H1 (cell line): ENCODE measurements around the gene SYCE3. TPM values are rescaled to one million over a fixed set of nuclear protein-coding genes. Genes with fewer than 3 reads are reported as not detected.

ENCODE experiments used
- CTCF ChIA-PET: fragments of 300-600 bp; sonication (Branson Sonifier 250); formaldehyde crosslinking; loops from one replicate; lab custom pipeline; 2021; ENCODE audit not compliant: partially characterized antibody; lab: Charles Lee
- POLR2A ChIA-PET: fragments of 300-600 bp; sonication (Branson Sonifier 250); formaldehyde crosslinking; loops from one replicate; lab custom pipeline; 2021; ENCODE audit warnings: inconsistent platforms; ENCODE audit not compliant: partially characterized antibody; lab: Charles Lee
- DNase-seq, 2 experiments: peaks; one replicate each; pipeline versions ENCODE4 v3.0.0 to v3.0.0-alpha.2; 2010 to 2022; ENCODE audit warnings: low spot score in 2 of 2, low read depth in 1 of 2, mixed read lengths in 1 of 2
- FAIRE-seq: peaks from 2 replicates; lab custom pipeline; 2011; peaks lifted over from hg19 to GRCh38; lab: Jason Lieb, UNC
- H2AFZ ChIP-seq: 2 replicates; pipeline ENCODE4 v1.8.1; 2012; ENCODE audit warnings: low read length, inconsistent platforms
- H2AK5ac ChIP-seq: 2 replicates; pipeline ENCODE4 v1.6.1; 2013; ENCODE audit warnings: low read depth, low read length
- H2BK120ac ChIP-seq: replicated peaks from 2 replicates; pipeline ENCODE3; 2013; ENCODE audit warnings: low read depth, low read length, inconsistent platforms
- H2BK12ac ChIP-seq: 2 replicates; pipeline ENCODE4 v1.6.1; 2013; ENCODE audit warnings: low read depth, low read length
- H2BK15ac ChIP-seq: 2 replicates; pipeline ENCODE4 v1.6.1; 2013; ENCODE audit warnings: low read length
- H2BK20ac ChIP-seq: 2 replicates; pipeline ENCODE4 v1.6.1; 2013; ENCODE audit warnings: low read length
- H2BK5ac ChIP-seq: 2 replicates; pipeline ENCODE4 v1.6.1; 2013; ENCODE audit warnings: low read depth, low read length
- H3K14ac ChIP-seq: 2 replicates; pipeline ENCODE4 v1.6.1; 2013; ENCODE audit warnings: inconsistent platforms; ENCODE audit not compliant: insufficient read length
- H3K18ac ChIP-seq: 2 replicates; pipeline ENCODE4 v1.6.1; 2013; ENCODE audit warnings: low read length; ENCODE audit errors: extremely low read depth
- H3K23ac ChIP-seq: 2 replicates; pipeline ENCODE4 v1.6.1; 2013; ENCODE audit warnings: inconsistent platforms; ENCODE audit not compliant: insufficient read length
- H3K23me2 ChIP-seq: 2 replicates; pipeline ENCODE4 v1.6.1; 2013; ENCODE audit warnings: low read depth, low read length
- H3K27ac ChIP-seq: 2 replicates; pipeline ENCODE4 v1.6.1; 2011; ENCODE audit warnings: low read depth, low read length, inconsistent platforms
- H3K27me3 ChIP-seq, 4 experiments: replicated peaks in 1 of 4; 1 replicate in 1 of 4; 2 replicates in 3 of 4; pipeline versions ENCODE4 v1.6.1 to v1.8.1; 2011 to 2013; ENCODE audit warnings: low read length in 3 of 4, mild to moderate bottlenecking in 3 of 4, inconsistent platforms in 2 of 4, mixed read lengths in 2 of 4, moderate library complexity in 1 of 4; ENCODE audit not compliant: control insufficient read depth in 3 of 4, insufficient read depth in 3 of 4; ENCODE audit errors: extremely low read depth in 1 of 4
- H3K36me3 ChIP-seq, 4 experiments: 2 replicates each; pipeline versions ENCODE4 v1.6.1 to v1.8.1; 2011 to 2013; ENCODE audit warnings: mild to moderate bottlenecking in 4 of 4, low read length in 3 of 4, moderate library complexity in 2 of 4, control low read depth in 1 of 4, inconsistent platforms in 1 of 4; ENCODE audit not compliant: insufficient read depth in 4 of 4, control insufficient read depth in 2 of 4
- H3K4ac ChIP-seq: replicated peaks from 2 replicates; pipeline ENCODE3; 2013; ENCODE audit warnings: low read length, low read depth, mixed read lengths, inconsistent platforms; ENCODE audit not compliant: insufficient read length
- H3K4me1 ChIP-seq, 4 experiments: replicated peaks in 1 of 4; 1 replicate in 1 of 4; 2 replicates in 3 of 4; pipeline versions ENCODE4 v1.6.1 to v1.8.1; 2011 to 2013; ENCODE audit warnings: low read length in 3 of 4, inconsistent platforms in 2 of 4, mixed read lengths in 1 of 4; ENCODE audit not compliant: insufficient read depth in 4 of 4, control insufficient read depth in 3 of 4
- H3K4me2 ChIP-seq, 2 experiments: 2 replicates each; pipeline versions ENCODE4 v1.6.1 to v1.8.1; 2011 to 2013; ENCODE audit warnings: low read depth in 2 of 2, low read length in 2 of 2, control low read depth in 1 of 2, inconsistent platforms in 1 of 2, mild to moderate bottlenecking in 1 of 2; ENCODE audit not compliant: insufficient read depth in 1 of 2
- H3K4me3 ChIP-seq, 4 experiments: fragments of 200-600, 300-600 bp in 1 of 4; sonication (generic), shearing (Covaris generic), sonication (Bioruptor Twin) in 1 of 4; 2 replicates each; pipeline versions ENCODE4 v1.5.1 to v1.8.1; 2011 to 2016; ENCODE audit warnings: low read length in 4 of 4, low read depth in 3 of 4, control low read depth in 2 of 4, inconsistent platforms in 2 of 4, mild to moderate bottlenecking in 2 of 4, mixed read lengths in 1 of 4, moderate library complexity in 1 of 4; ENCODE audit not compliant: insufficient read depth in 2 of 4; ENCODE audit errors: extremely low read depth in 1 of 4
- H3K56ac ChIP-seq: replicated peaks from 2 replicates; pipeline ENCODE3; 2013; ENCODE audit warnings: low read depth, mild to moderate bottlenecking, mixed read lengths, low read length, inconsistent platforms; ENCODE audit not compliant: insufficient read length
- H3K79me1 ChIP-seq: 2 replicates; pipeline ENCODE4 v1.6.1; 2013; ENCODE audit warnings: low read depth, low read length, control low read depth
- H3K79me2 ChIP-seq, 2 experiments: 2 replicates each; pipeline versions ENCODE4 v1.6.1 to v1.8.1; 2012 to 2013; ENCODE audit warnings: low read length in 2 of 2, mild to moderate bottlenecking in 2 of 2, inconsistent platforms in 1 of 2; ENCODE audit not compliant: insufficient read depth in 2 of 2, control insufficient read depth in 1 of 2
- H3K9ac ChIP-seq, 4 experiments: replicated peaks in 1 of 4; 1 replicate in 1 of 4; 2 replicates in 3 of 4; pipeline versions ENCODE4 v1.6.1 to v1.8.1; 2011 to 2013; ENCODE audit warnings: low read depth in 3 of 4, low read length in 3 of 4, control low read depth in 2 of 4, mild to moderate bottlenecking in 2 of 4, moderate library complexity in 2 of 4, inconsistent platforms in 1 of 4; ENCODE audit errors: extremely low read depth in 1 of 4
- H3K9me3 ChIP-seq, 2 experiments: 2 replicates each; pipeline versions ENCODE4 v1.6.1 to v1.8.1; 2012 to 2013; ENCODE audit warnings: mild to moderate bottlenecking in 2 of 2, moderate library complexity in 2 of 2, control low read depth in 1 of 2, inconsistent platforms in 1 of 2, low read depth in 1 of 2, low read length in 1 of 2, mixed read lengths in 1 of 2; ENCODE audit not compliant: insufficient read depth in 2 of 2
- H4K20me1 ChIP-seq, 2 experiments: replicated peaks in 1 of 2; 2 replicates each; pipeline versions ENCODE3 to v1.8.1; 2011 to 2013; ENCODE audit warnings: inconsistent platforms in 2 of 2, low read length in 2 of 2, mild to moderate bottlenecking in 1 of 2; ENCODE audit not compliant: insufficient read depth in 2 of 2, control insufficient read depth in 1 of 2
- H4K5ac ChIP-seq: 2 replicates; pipeline ENCODE4 v1.6.1; 2013; ENCODE audit warnings: low read length, low read depth, mixed read lengths, inconsistent platforms; ENCODE audit not compliant: insufficient read length
- H4K8ac ChIP-seq: 2 replicates; pipeline ENCODE4 v1.8.0; 2013; ENCODE audit warnings: mild to moderate bottlenecking, moderate library complexity, low read length, inconsistent platforms; ENCODE audit not compliant: insufficient read depth; ENCODE audit errors: extremely low read depth
- H4K91ac ChIP-seq: replicated peaks from 2 replicates; pipeline ENCODE3; 2013; ENCODE audit warnings: low read length, mixed read lengths, inconsistent platforms; ENCODE audit not compliant: insufficient read length
- BCL11A ChIP-seq, 2 experiments: IDR thresholded peaks; one replicate each; pipeline ENCODE4 v1.6.1; 2011; ENCODE audit warnings: low read depth in 2 of 2, low read length in 2 of 2, mild to moderate bottlenecking in 2 of 2
- CEBPB ChIP-seq: IDR thresholded peaks from 2 replicates; pipeline ENCODE4 v1.6.1; 2012; ENCODE audit warnings: low read depth, low read length
- EP300 ChIP-seq, 2 experiments: IDR thresholded peaks; 1 replicate in 1 of 2; 2 replicates in 1 of 2; pipeline ENCODE4 v1.6.1; 2011 to 2012; ENCODE audit warnings: low read depth in 2 of 2, low read length in 2 of 2, mild to moderate bottlenecking in 2 of 2, borderline replicate concordance in 1 of 2, inconsistent platforms in 1 of 2, moderate library complexity in 1 of 2
- GTF2F1 ChIP-seq: IDR thresholded peaks from 2 replicates; pipeline ENCODE4 v1.6.1; 2012; ENCODE audit warnings: low read depth, low read length, improper control_type of control experiment, borderline replicate concordance
- JUN ChIP-seq: IDR thresholded peaks from 2 replicates; pipeline ENCODE4 v1.6.1; 2011; ENCODE audit warnings: low read depth, mild to moderate bottlenecking, improper control_type of control experiment, low read length
- JUND ChIP-seq: IDR thresholded peaks from 2 replicates; pipeline ENCODE4 v1.6.1; 2011; ENCODE audit warnings: mild to moderate bottlenecking, improper control_type of control experiment, low read length
- KDM1A ChIP-seq: fragments of 200-600, 300-600 bp; sonication (generic); IDR thresholded peaks from 2 replicates; pipeline ENCODE4 v1.7.1; 2016; ENCODE audit warnings: mild to moderate bottlenecking, low read length, borderline replicate concordance
- PHF8 ChIP-seq: fragments of 200-600 bp; sonication (generic); conservative IDR thresholded peaks from 2 replicates; pipeline ENCODE4 v1.7.1; 2012; ENCODE audit warnings: low read depth, mild to moderate bottlenecking, inconsistent platforms, low read length, moderate library complexity
- RBBP5 ChIP-seq: IDR thresholded peaks from 2 replicates; pipeline ENCODE4 v1.7.1; 2012; ENCODE audit warnings: low read depth, mild to moderate bottlenecking, inconsistent platforms, low read length, moderate library complexity, borderline replicate concordance
- WGBS, 2 experiments: shearing (Covaris generic) in 1 of 2; methylation state at CpG; one replicate each; pipeline versions ENCODE4 v1.1.6 to v1.1.7; 2013 to 2015; ENCODE audit warnings: low lambda C conversion rate in 2 of 2, mixed read lengths in 2 of 2, inconsistent platforms in 1 of 2, low coverage in 1 of 2, missing lambda C conversion rate in 1 of 2; ENCODE audit not compliant: insufficient replicate concordance in 2 of 2, insufficient coverage in 1 of 2, insufficient read length in 1 of 2; ENCODE audit errors: extremely low coverage in 1 of 2, missing lambda C conversion rate in 1 of 2; 5-methylcytosine and 5-hydroxymethylcytosine counted together
- polyA plus RNA-seq, 7 experiments: library from polyadenylated mRNA; depleted of rRNA in 3 of 7; stranded (reverse) in 5 of 7; unstranded in 2 of 7; fragments of >200 nt in 5 of 7; fragments of 200-250 nt in 2 of 7; gene quantifications; 1 replicate in 5 of 7; 2 replicates in 1 of 7; 4 replicates in 1 of 7; pipeline versions ENCODE4 v1.2.1 to v1.2.3, GENCODE V29; 2011 to 2013; ENCODE audit warnings: missing spikeins in 2 of 7, mixed read lengths in 2 of 7
- total RNA-seq: library from RNA; stranded (reverse); fragmentation: NEBNext Ultra II Directional; extraction: Animal tissue kit (Norgen Biotek cat#: 25700); gene quantifications from 2 replicates; pipeline ENCODE4 v1.2.1, GENCODE V29; 2021
- TF ChIP-seq, protein P1 (sequence below): IDR thresholded peaks from 2 replicates; pipeline ENCODE4 v1.6.1; 2012; ENCODE audit warnings: low read length, inconsistent platforms

Gene SYCE3
- total and polyA plus RNA-seq, 2 of the 8 experiments (the other 6 are each of a cell fraction or from before 2014, with no cell fraction given) = 1.9 TPM; not detected in 1

DNA sequence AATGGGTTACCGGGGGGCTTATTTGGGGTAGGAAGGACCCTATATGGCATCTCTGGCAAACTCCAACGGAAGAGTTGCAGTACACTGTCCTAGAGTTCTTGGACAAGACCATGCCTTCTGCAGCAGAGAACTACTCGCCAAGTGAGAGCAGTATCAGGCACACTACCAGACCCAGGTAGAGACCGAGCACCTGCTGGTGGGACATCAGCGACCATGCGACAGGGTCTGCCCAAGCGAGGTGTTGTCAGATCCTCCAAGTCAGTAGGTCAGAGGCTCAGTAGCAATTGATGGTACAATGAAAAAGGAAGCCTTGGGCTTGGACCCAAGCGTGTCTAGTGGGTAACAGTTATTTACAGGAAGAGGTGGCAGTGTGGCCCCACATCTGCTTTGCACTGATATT lies 23.1 kb upstream of the SYCE3 start:
- Histone ChIP-seq H3K23ac (no peak overlapping the region), H4K8ac (no peak overlapping the region), H3K23me2 (peaks cover 10% of the 10 kb centered on the region; the same call in 1 of the 2 replicates), H2BK120ac (no peak overlapping the region), H3K4me2 (no peak overlapping the region), H4K20me1 (no peaks in the 10 kb centered on the region), H3K18ac (no peak overlapping the region), H3K79me1 (peaks cover 7% of the 10 kb centered on the region; the same call in 1 of the 2 replicates), H3K27ac (no peak overlapping the region), H3K4ac (no peak overlapping the region), H3K4me1 (peaks cover 4 to 15% (median 7%) of the 10 kb centered on the region in 4 experiments), H2AFZ (no peak overlapping the region), H3K79me2 (peaks cover 0 to 7% of the 10 kb centered on the region in 2 experiments; a peak in 1 of 4 replicates), H4K91ac (no peak overlapping the region), H3K14ac (no peak overlapping the region), H2BK12ac (no peak overlapping the region), H3K4me3 (no peak overlapping the region), H2BK20ac (no peak overlapping the region), H2BK5ac (no peak overlapping the region), H2AK5ac (no peak overlapping the region), H4K5ac (no peak overlapping the region), H3K9me3 (no peaks in the 10 kb centered on the region), H3K56ac (no peak overlapping the region), H3K27me3 (0 out of 7 replicates have a peak, but pooled peaks cover 0 to 1% (median 0%) of the 10 kb centered on the region in 4 experiments), H3K9ac (no peak overlapping the region), H3K36me3 (no peaks in the 10 kb centered on the region; a peak in 2 of 8 replicates), H2BK15ac (no peak overlapping the region)
- ChIA-PET POLR2A (interaction anchor here (1.5 kb wide), 1 partner anchor 9 kb away, joined by 3 read pairs; no protein-coding TSS in a partner anchor), CTCF (interaction anchor here (0.8 to 4.0 kb wide), 7 partner anchors 13 to 114 kb away, joined by 3 to 19 read pairs (median 5); no protein-coding TSS in a partner anchor)
- FAIRE-seq (no peak), DNase-seq (no peak)
- TF ChIP-seq JUN (no peak), JUND (no peak), KDM1A (no peak), RBBP5 (no peak), GTF2F1 (no peak), BCL11A (IDR thresholded peaks at IDR 0.05; ENCODE audit: low read depth in 2 of 2, low read length in 2 of 2) (no peak), EP300 (IDR thresholded peaks at IDR 0.05; ENCODE audit: borderline replicate concordance in 1 of 2, low read depth in 2 of 2, low read length in 2 of 2) (no peak), CEBPB (no peak), PHF8 (no peak)
- TF ChIP-seq, protein P1, sequence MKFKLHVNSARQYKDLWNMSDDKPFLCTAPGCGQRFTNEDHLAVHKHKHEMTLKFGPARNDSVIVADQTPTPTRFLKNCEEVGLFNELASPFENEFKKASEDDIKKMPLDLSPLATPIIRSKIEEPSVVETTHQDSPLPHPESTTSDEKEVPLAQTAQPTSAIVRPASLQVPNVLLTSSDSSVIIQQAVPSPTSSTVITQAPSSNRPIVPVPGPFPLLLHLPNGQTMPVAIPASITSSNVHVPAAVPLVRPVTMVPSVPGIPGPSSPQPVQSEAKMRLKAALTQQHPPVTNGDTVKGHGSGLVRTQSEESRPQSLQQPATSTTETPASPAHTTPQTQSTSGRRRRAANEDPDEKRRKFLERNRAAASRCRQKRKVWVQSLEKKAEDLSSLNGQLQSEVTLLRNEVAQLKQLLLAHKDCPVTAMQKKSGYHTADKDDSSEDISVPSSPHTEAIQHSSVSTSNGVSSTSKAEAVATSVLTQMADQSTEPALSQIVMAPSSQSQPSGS = no peak
- 89% methylated on average over 8 of the region's 8 CpGs; no CpG with 5 or more reads in 1 of the 2 experiments for WGBS, 2 experiments
